K562 (cell line): ENCODE data around the gene TFE3. TPM values are rescaled to one million over a fixed set of nuclear protein-coding genes. Genes with fewer than 3 reads are reported as not detected.

Source experiments
- ATAC-seq: fragments of 200-7000 bp; cut with Tn5 transposase; 3 replicates; pipeline ENCODE4 v1.9.1; 2020; ENCODE audit warnings: moderate library complexity
- BruUV-seq: library from RNA; stranded (reverse); fragments of 400-500 nt; replicated peaks from 2 replicates; lab custom pipeline; 2021; lab: Mats Ljungman, UMichigan
- CTCF ChIA-PET: fragments of 300-600 bp; formaldehyde crosslinking; extraction: SDS; loops from one replicate; lab custom pipeline; 2021; ENCODE audit warnings: low intra/inter-chr PET ratio; lab: Yijun Ruan, JAX
- POLR2A ChIA-PET: fragments of 300-600, 350-650 bp; sonication (Branson Sonifier 250); formaldehyde crosslinking; extraction: SDS; loops from one replicate; lab custom pipeline; 2021; ENCODE audit warnings: antibody characterized with exemption, inconsistent platforms; lab: Yijun Ruan, JAX
- DNase-seq, 4 experiments: peaks; one replicate each; pipeline versions ENCODE4 v3.0.0 to v3.0.0-alpha.2; 2011 to 2018; ENCODE audit warnings: low spot score in 3 of 4, mixed read lengths in 3 of 4; ENCODE audit errors: extremely low read depth in 1 of 4
- FAIRE-seq: peaks from 2 replicates; lab custom pipeline; 2011; peaks lifted over from hg19 to GRCh38; lab: Jason Lieb, UNC
- H2AFZ ChIP-seq: 2 replicates; pipeline ENCODE4 v1.6.0; 2011; ENCODE audit warnings: low read depth, low read length, control low read depth, inconsistent platforms
- H3K27ac ChIP-seq: fragments of 200-600 bp; 3 replicates; pipeline ENCODE4 v1.8.0; 2011; ENCODE audit warnings: low read depth, mild to moderate bottlenecking, control low read depth, inconsistent platforms, low read length, moderate library complexity, mixed read lengths; ENCODE audit errors: extremely low read depth
- H3K27me3 ChIP-seq, 2 experiments: fragments of 300-600 bp in 1 of 2; 2 replicates in 1 of 2; 3 replicates in 1 of 2; pipeline versions ENCODE4 v1.6.0 to v1.8.0; 2011; ENCODE audit warnings: inconsistent platforms in 2 of 2, low read length in 2 of 2, mild to moderate bottlenecking in 1 of 2, mixed read lengths in 1 of 2, moderate library complexity in 1 of 2; ENCODE audit not compliant: control insufficient read depth in 2 of 2, insufficient read depth in 2 of 2
- H3K36me3 ChIP-seq: fragments of 300-600 bp; 3 replicates; pipeline ENCODE4 v1.8.0; 2011; ENCODE audit warnings: mild to moderate bottlenecking, low read length, inconsistent platforms; ENCODE audit not compliant: control insufficient read depth, insufficient read depth
- H3K4me1 ChIP-seq, 2 experiments: fragments of 200-600 bp in 1 of 2; replicated peaks in 1 of 2; 2 replicates in 1 of 2; 3 replicates in 1 of 2; pipeline versions ENCODE4 v1.5.1 to v1.8.0; 2011; ENCODE audit warnings: inconsistent platforms in 2 of 2, low read length in 2 of 2, mild to moderate bottlenecking in 1 of 2, mixed read lengths in 1 of 2, moderate library complexity in 1 of 2; ENCODE audit not compliant: control insufficient read depth in 2 of 2, insufficient read depth in 2 of 2
- H3K4me2 ChIP-seq: 2 replicates; pipeline ENCODE4 v1.6.1; 2011; ENCODE audit warnings: low read length, control low read depth, inconsistent platforms, mixed read lengths; ENCODE audit not compliant: insufficient read depth
- H3K4me3 ChIP-seq: fragments of 200-600 bp; sonication (generic), shearing (Covaris generic); 2 replicates; pipeline ENCODE4 v1.5.1; 2016; ENCODE audit warnings: control low read depth, inconsistent platforms
- H3K79me2 ChIP-seq: fragments of 200-600 bp; 3 replicates; pipeline ENCODE4 v1.8.0; 2011; ENCODE audit warnings: low read length, inconsistent platforms; ENCODE audit not compliant: control insufficient read depth, insufficient read depth
- H3K9ac ChIP-seq, 2 experiments: 2 replicates each; pipeline versions ENCODE4 v1.6.0 to v1.6.1; 2011; ENCODE audit warnings: low read depth in 2 of 2, low read length in 2 of 2, control low read depth in 1 of 2, inconsistent platforms in 1 of 2, mild to moderate bottlenecking in 1 of 2, mixed read lengths in 1 of 2; ENCODE audit not compliant: insufficient read depth in 1 of 2
- H3K9me1 ChIP-seq: one replicate; pipeline ENCODE4 v1.6.0; 2011; ENCODE audit warnings: inconsistent platforms, mild to moderate bottlenecking, low read length, moderate library complexity; ENCODE audit not compliant: control insufficient read depth, insufficient read depth
- H3K9me3 ChIP-seq: replicated peaks from 2 replicates; pipeline ENCODE4 v1.5.1; 2011; ENCODE audit warnings: low read depth, low read length, inconsistent platforms; ENCODE audit not compliant: control insufficient read depth, insufficient read depth
- H4K20me1 ChIP-seq: replicated peaks from 2 replicates; pipeline ENCODE4 v1.6.1; 2011; ENCODE audit warnings: low read length, inconsistent platforms, mixed read lengths; ENCODE audit not compliant: control insufficient read depth, insufficient read depth
- FOSL1 ChIP-seq: fragments of 200-800 bp; sonication (Bioruptor generic); conservative IDR thresholded peaks from 2 replicates; pipeline ENCODE4 v1.6.1; 2016; ENCODE audit warnings: missing genetic modification characterization, missing compliant biosample characterization
- GTF2A2 ChIP-seq: IDR thresholded peaks from 2 replicates; pipeline ENCODE4 v1.6.1; 2016; ENCODE audit warnings: mild to moderate bottlenecking, missing genetic modification characterization, missing compliant biosample characterization
- LARP7 ChIP-seq: fragments of 450-650 bp; IDR thresholded peaks from 2 replicates; pipeline ENCODE4 v1.6.1; 2016
- NFE2L1 ChIP-seq: fragments of 450-650 bp; IDR thresholded peaks from 2 replicates; pipeline ENCODE4 v1.6.1; 2016; ENCODE audit warnings: missing genetic modification characterization, low read depth, mild to moderate bottlenecking, missing compliant biosample characterization, moderate library complexity, borderline replicate concordance
- NFIX ChIP-seq: fragments of 250-450 bp; sonication (Bioruptor Pico); IDR thresholded peaks from 2 replicates; pipeline ENCODE4 v1.4.0; 2020; ENCODE audit warnings: low read depth, mild to moderate bottlenecking, moderate library complexity
- SAFB2 ChIP-seq: fragments of 200-400 bp; formaldehyde crosslinking; IDR thresholded peaks from 2 replicates; pipeline ENCODE4 v1.6.1; 2018; ENCODE audit warnings: borderline replicate concordance, low read length, low read depth, moderate library complexity; ENCODE audit not compliant: severe bottlenecking
- SMAD4 ChIP-seq: fragments of 250-450 bp; sonication (Bioruptor Pico); conservative IDR thresholded peaks from 2 replicates; pipeline ENCODE4 v1.8.0; 2021; ENCODE audit warnings: inconsistent platforms, mild to moderate bottlenecking, moderate library complexity
- SREBF2 ChIP-seq: sonication (generic); formaldehyde crosslinking; IDR thresholded peaks from 2 replicates; pipeline ENCODE4 v1.4.0; 2020; ENCODE audit warnings: mild to moderate bottlenecking, missing genetic modification reagents
- ZNF140 ChIP-seq: fragments of 250-450 bp; sonication (Bioruptor Pico); IDR thresholded peaks from 2 replicates; pipeline ENCODE4 v1.8.0; 2021; ENCODE audit warnings: moderate library complexity, mild to moderate bottlenecking, inconsistent platforms
- ZNF311 ChIP-seq: fragments of 250-450 bp; sonication (Bioruptor Pico); IDR thresholded peaks from 2 replicates; pipeline ENCODE4 v1.4.0; 2020; ENCODE audit warnings: mild to moderate bottlenecking, moderate library complexity
- WGBS: fragments of 100-300 bp; shearing (Covaris generic); methylation state at CpG from one replicate; pipeline ENCODE4 v1.1.6; 2016; ENCODE audit warnings: low coverage, mixed read lengths; ENCODE audit not compliant: insufficient coverage; ENCODE audit errors: missing lambda C conversion rate; 5-methylcytosine and 5-hydroxymethylcytosine counted together
- in situ Hi-C: fragments of 300-500 bp; cut with MboI; formaldehyde crosslinking; loops from 4 replicates; pipeline ENCODE4 v1.15.0; 2018; ENCODE audit warnings: inconsistent platforms, mixed read lengths
- intact Hi-C: fragments of 100-400 bp; cut with micrococcal nuclease; formaldehyde crosslinking; loops from 2 replicates; pipeline ENCODE4 v1.14.2; 2022
- polyA plus RNA-seq, 8 experiments: library from polyadenylated mRNA; depleted of rRNA in 4 of 8; stranded (reverse) in 5 of 8; unstranded in 3 of 8; fragments of >200 nt; fragmentation: Nextera tagmentation in 2 of 8; fragmentation: Illumina TruSeq in 1 of 8; extraction: Ambion mirVana in 2 of 8; extraction: Trizol in 1 of 8; gene quantifications; 2 replicates each; pipeline versions ENCODE4 v1.2.1 to v1.2.3, GENCODE V29; 2011 to 2014; ENCODE audit warnings: inconsistent platforms in 1 of 8, missing spikeins in 1 of 8
- total RNA-seq, 7 experiments: library from RNA; depleted of rRNA in 6 of 7; stranded (reverse); fragments of >200 nt in 6 of 7; fragmentation: Illumina TruSeq in 2 of 7; extraction: Trizol in 2 of 7; gene quantifications; 2 replicates each; pipeline versions ENCODE4 v1.2.1 to v1.2.3, GENCODE V29; 2011 to 2021; ENCODE audit warnings: low replicate concordance in 1 of 7
- TF ChIP-seq, protein P1 (sequence below): fragments of 450-650 bp; formaldehyde crosslinking; IDR thresholded peaks from 2 replicates; pipeline ENCODE4 v1.4.0; 2020; ENCODE audit warnings: mild to moderate bottlenecking, mixed read lengths
- TF ChIP-seq, protein P2 (sequence below): fragments of 450-650 bp; formaldehyde crosslinking; IDR thresholded peaks from 2 replicates; pipeline ENCODE4 v1.4.0; 2022; ENCODE audit warnings: missing genetic modification characterization
- TF ChIP-seq, protein P3 (sequence below): fragments of 250-450 bp; sonication (Bioruptor Pico); IDR thresholded peaks from 2 replicates; pipeline ENCODE4 v1.5.0; 2021; ENCODE audit warnings: mild to moderate bottlenecking, borderline replicate concordance
- TF ChIP-seq, protein P4 (sequence below): fragments of 450-650 bp; conservative IDR thresholded peaks from 2 replicates; pipeline ENCODE4 v1.6.1; 2016; ENCODE audit warnings: missing genetic modification characterization, low read depth, mild to moderate bottlenecking, missing compliant biosample characterization, moderate library complexity

TFE3 gene
- total and polyA plus RNA-seq, 9 of the 15 experiments (the other 6 are each of a cell fraction or from before 2014, with no cell fraction given), result 1.9 to 20.3 (median 11.9) TPM

DNA sequence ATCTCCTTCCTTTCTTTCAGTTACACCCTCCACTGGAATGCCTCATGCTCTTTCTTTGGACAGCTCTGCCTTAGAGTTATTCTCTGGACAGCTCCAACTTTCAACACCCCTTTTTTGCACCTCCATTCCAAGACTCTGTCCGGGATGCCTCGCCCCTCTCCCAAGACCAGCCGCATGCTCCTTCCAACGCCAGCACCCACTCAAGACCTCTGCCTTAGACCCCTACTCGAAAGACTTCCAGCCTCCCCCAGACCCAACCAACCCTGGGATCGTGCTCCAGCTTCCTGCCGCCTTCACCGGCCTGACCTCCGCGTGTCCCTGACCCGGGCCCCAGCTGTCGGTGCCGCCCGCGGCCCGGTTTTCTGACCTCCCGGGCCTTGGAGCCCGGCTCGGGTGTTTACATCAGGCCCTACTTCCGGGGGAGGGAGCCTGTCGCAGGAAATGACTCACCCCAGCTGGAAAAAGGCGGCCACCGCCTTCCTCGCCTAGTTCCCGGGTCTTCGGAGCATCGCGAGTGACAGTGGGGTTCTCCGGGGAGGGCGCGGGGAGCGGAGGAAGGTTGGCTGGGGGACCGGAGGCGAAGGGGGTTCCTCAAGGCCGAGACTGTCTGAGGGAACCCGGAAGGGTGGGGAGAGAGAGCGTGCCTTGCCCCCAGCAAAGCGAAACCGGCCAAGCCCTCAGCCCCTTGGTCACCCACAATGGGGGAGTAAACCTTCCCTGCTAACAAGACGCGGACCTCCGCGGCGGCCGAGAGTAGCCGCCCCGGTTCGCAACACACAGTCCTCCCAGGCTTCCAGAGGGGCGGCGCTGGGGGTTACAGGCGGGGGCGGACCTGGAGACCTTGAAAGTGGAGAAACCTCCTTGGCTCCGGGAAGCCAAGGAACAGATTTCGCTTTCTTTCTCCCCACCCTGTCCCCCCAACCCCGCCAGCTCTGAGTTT, 36.6 kb upstream of the TFE3 start, which contains the start of gene WDR45:
Gene WDR45 (minus strand): TSS at position 399 of the 940 bp plus-strand sequence. CDS start 1,792 bp downstream, outside the sequence.
- Histone ChIP-seq H3K4me1 (peaks cover 5 to 23% of the 10 kb centered on the region in 2 experiments; a peak in 3 of 5 replicates), H2AFZ (peak within 1 kb of the TSS; percentile 74), H3K27ac (peak within 1 kb of the TSS; percentile 98), H3K36me3 (peaks cover 28% of the 10 kb centered on the region; the same call in 2 of the 3 replicates), H3K9ac (peak within 1 kb of the TSS; percentile 92 to 94), H3K79me2 (peaks cover 13% of the 10 kb centered on the region), H3K4me2 (peak within 1 kb of the TSS; percentile 96), H3K9me3 (no peaks in the 10 kb centered on the region), H3K27me3 (no peaks in the 10 kb centered on the region), H3K4me3 (peak within 1 kb of the TSS; percentile 79), H3K9me1 (no peaks in the 10 kb centered on the region), H4K20me1 (no peaks in the 10 kb centered on the region)
- DNase-seq, result peak; percentile 83 to 88 (median 86)
- intact Hi-C loops (no loop called here), in situ Hi-C loops (no loop called here)
- FAIRE-seq, result peak; percentile 88
- BruUV-seq, result TSS peak; percentile 94
- POLR2A ChIA-PET, result interaction anchor here (0.6 to 2.2 kb wide), 9 partner anchors 10 to 156 kb away, joined by 3 to 20 read pairs (median 3); no protein-coding TSS in a partner anchor
- ATAC-seq, result peak; percentile 92
- CTCF ChIA-PET, result no interaction called here
- under 1% methylated on average over 25 of the region's 55 CpGs for WGBS
- no peak for TF ChIP-seq SREBF2
- TF ChIP-seq SAFB2, result no peak
- no peak for TF ChIP-seq NFIX (CRISPR knock-in tag)
- TF ChIP-seq GTF2A2 (tag), result no peak
- TF ChIP-seq, protein P1, sequence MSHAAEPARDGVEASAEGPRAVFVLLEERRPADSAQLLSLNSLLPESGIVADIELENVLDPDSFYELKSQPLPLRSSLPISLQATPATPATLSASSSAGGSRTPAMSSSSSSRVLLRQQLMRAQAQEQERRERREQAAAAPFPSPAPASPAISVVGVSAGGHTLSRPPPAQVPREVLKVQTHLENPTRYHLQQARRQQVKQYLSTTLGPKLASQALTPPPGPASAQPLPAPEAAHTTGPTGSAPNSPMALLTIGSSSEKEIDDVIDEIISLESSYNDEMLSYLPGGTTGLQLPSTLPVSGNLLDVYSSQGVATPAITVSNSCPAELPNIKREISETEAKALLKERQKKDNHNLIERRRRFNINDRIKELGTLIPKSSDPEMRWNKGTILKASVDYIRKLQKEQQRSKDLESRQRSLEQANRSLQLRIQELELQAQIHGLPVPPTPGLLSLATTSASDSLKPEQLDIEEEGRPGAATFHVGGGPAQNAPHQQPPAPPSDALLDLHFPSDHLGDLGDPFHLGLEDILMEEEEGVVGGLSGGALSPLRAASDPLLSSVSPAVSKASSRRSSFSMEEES, result no peak
- no peak for TF ChIP-seq NFE2L1
- TF ChIP-seq LARP7, result no peak
- TF ChIP-seq FOSL1 (tag), result peak; percentile 98
- TF ChIP-seq SMAD4, result no peak
- TF ChIP-seq, protein P2, sequence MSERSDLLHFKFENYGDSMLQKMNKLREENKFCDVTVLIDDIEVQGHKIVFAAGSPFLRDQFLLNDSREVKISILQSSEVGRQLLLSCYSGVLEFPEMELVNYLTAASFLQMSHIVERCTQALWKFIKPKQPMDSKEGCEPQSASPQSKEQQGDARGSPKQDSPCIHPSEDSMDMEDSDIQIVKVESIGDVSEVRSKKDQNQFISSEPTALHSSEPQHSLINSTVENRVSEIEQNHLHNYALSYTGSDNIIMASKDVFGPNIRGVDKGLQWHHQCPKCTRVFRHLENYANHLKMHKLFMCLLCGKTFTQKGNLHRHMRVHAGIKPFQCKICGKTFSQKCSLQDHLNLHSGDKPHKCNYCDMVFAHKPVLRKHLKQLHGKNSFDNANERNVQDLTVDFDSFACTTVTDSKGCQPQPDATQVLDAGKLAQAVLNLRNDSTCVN (CRISPR knock-in tag), result no peak
- TF ChIP-seq, protein P3, sequence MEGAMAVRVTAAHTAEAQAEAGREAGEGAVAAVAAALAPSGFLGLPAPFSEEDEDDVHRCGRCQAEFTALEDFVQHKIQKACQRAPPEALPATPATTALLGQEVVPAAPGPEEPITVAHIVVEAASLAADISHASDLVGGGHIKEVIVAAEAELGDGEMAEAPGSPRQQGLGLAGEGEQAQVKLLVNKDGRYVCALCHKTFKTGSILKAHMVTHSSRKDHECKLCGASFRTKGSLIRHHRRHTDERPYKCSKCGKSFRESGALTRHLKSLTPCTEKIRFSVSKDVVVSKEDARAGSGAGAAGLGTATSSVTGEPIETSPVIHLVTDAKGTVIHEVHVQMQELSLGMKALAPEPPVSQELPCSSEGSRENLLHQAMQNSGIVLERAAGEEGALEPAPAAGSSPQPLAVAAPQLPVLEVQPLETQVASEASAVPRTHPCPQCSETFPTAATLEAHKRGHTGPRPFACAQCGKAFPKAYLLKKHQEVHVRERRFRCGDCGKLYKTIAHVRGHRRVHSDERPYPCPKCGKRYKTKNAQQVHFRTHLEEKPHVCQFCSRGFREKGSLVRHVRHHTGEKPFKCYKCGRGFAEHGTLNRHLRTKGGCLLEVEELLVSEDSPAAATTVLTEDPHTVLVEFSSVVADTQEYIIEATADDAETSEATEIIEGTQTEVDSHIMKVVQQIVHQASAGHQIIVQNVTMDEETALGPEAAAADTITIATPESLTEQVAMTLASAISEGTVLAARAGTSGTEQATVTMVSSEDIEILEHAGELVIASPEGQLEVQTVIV (CRISPR knock-in tag), result no peak
- TF ChIP-seq, protein P4, sequence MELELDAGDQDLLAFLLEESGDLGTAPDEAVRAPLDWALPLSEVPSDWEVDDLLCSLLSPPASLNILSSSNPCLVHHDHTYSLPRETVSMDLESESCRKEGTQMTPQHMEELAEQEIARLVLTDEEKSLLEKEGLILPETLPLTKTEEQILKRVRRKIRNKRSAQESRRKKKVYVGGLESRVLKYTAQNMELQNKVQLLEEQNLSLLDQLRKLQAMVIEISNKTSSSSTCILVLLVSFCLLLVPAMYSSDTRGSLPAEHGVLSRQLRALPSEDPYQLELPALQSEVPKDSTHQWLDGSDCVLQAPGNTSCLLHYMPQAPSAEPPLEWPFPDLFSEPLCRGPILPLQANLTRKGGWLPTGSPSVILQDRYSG (tag), result no peak; the same call in 1 of the 2 replicates
- TF ChIP-seq ZNF311 (CRISPR knock-in tag), result no peak
- no peak for TF ChIP-seq ZNF140 (CRISPR knock-in tag)
